Right lobe of liver (tissue), 6 donors: ENCODE data around the gene RTP5. TPM values are rescaled to one million over a fixed set of nuclear protein-coding genes. Genes with fewer than 3 reads are reported as not detected.

Source experiments
- ATAC-seq, 4 donors: fragments of 200-7000 bp; cut with Tn5 transposase; one replicate each; pipeline ENCODE4 v1.9.1; 2020; ENCODE audit warnings: mild to moderate bottlenecking in 4 of 4, moderate library complexity in 4 of 4
- DNase-seq, 3 donors: peaks; one replicate each; pipeline ENCODE4 v3.0.0-alpha.2; 2020
- H3K27ac ChIP-seq, 3 donors: fragments of 200-600 bp; one replicate each; pipeline ENCODE4 v1.8.0; 2022
- H3K27me3 ChIP-seq, 2 donors: fragments of 200-600 bp; one replicate each; pipeline ENCODE4 v1.8.0; 2022
- H3K36me3 ChIP-seq, 4 donors: fragments of 200-600 bp; sonication (generic) in 1 of 4; one replicate each; pipeline versions ENCODE4 v1.5.1 to v1.8.0; 2017 to 2022; ENCODE audit warnings: control low read depth in 1 of 4
- H3K4me1 ChIP-seq, 4 donors: fragments of 200-600 bp; sonication (generic) in 1 of 4; one replicate each; pipeline versions ENCODE4 v1.5.1 to v1.8.0; 2017 to 2022; ENCODE audit warnings: control low read depth in 1 of 4
- H3K4me3 ChIP-seq, 3 donors: fragments of 200-600 bp; one replicate each; pipeline ENCODE4 v1.8.0; 2022
- H3K9me3 ChIP-seq, 4 donors: fragments of 200-600 bp; sonication (generic) in 1 of 4; one replicate each; pipeline versions ENCODE4 v1.5.1 to v1.8.0; 2017 to 2022; ENCODE audit warnings: control low read depth in 1 of 4
- POLR2A ChIP-seq: fragments of 450-650 bp; IDR thresholded peaks from one replicate; pipeline ENCODE4 v1.6.1; 2017; ENCODE audit warnings: antibody characterized with exemption, mild to moderate bottlenecking
- WGBS: methylation state at CpG from one replicate; pipeline ENCODE4 v1.1.6; 2018; ENCODE audit warnings: low coverage, low lambda C conversion rate; ENCODE audit not compliant: insufficient coverage; ENCODE audit errors: missing lambda C conversion rate; 5-methylcytosine and 5-hydroxymethylcytosine counted together
- intact Hi-C, 2 donors: fragments of 100-400 bp; cut with DNase I; formaldehyde crosslinking; loops; one replicate each; pipeline versions ENCODE4 v1.11.2 to v1.14.1; 2022
- total RNA-seq, 6 experiments: library from RNA; depleted of rRNA in 2 of 6; stranded (reverse); fragments of >200 nt in 2 of 6; fragmentation: NEBNext Ultra II Directional in 3 of 6; extraction: Animal tissue kit (Norgen Biotek cat#: 25700) in 3 of 6; gene quantifications; one replicate each; pipeline versions ENCODE4 v1.1.0 to v1.2.4, GENCODE V29; 2016 to 2023
- TF ChIP-seq, protein P1 (sequence below), 4 donors: fragments of 200-600 bp in 3 of 4; fragments of 450-650 bp in 1 of 4; IDR thresholded peaks; one replicate each; pipeline versions ENCODE4 v1.5.1 to v1.8.0; 2016 to 2022; ENCODE audit warnings: antibody characterized with exemption in 4 of 4, mild to moderate bottlenecking in 2 of 4
- donor health status: DM: no; HTN: yes; CAD: no.
- donor health status: DM: no; HTN: no; CAD: no.
- donor health status: DM: no; HTN: no; CAD: no.
- donor health status: DM: no; HTN: yes; CAD: no.
- donor health status: DM: no; HTN: yes; CAD: no.

RTP5 gene
- total RNA-seq, 6 experiments from 2014 or later, result not detected

DNA sequence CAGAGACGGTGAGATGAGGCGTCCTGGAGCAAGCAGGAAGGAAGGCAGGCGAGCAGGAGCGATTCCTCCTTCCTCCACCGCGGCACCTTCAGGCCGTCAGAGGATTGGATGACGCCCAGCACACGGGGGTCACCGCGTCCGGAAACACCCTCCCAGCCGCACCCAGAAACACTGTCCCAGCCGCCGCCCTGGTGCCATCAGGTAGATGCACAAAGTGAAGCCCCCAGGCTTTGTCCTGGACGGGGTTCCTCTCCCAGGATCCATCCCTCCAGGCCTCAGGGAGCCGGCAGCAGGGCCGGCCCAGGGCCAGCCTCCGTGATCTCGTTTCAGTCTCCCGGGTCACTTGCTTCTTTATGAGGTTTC is 31.5 kb downstream of the RTP5 start:
- H3K4me3 ChIP-seq, result no peak overlapping the region
- H3K9me3 ChIP-seq, result no peaks in the 10 kb centered on the region
- no peak overlapping the region for H3K27ac ChIP-seq
- H3K4me1 ChIP-seq, result peaks cover 0 to 2% (median under 1%) of the 10 kb centered on the region in 4 donors
- no peaks in the 10 kb centered on the region for H3K36me3 ChIP-seq
- WGBS, result 100% methylated on average over 2 of the region's 21 CpGs
- intact Hi-C loops, result no loop called here
- DNase-seq (peak in 2 of 3 donors; percentile 40 to 51), ATAC-seq (no peak)
- no peaks in the 10 kb centered on the region for H3K27me3 ChIP-seq
- TF ChIP-seq, protein P1, sequence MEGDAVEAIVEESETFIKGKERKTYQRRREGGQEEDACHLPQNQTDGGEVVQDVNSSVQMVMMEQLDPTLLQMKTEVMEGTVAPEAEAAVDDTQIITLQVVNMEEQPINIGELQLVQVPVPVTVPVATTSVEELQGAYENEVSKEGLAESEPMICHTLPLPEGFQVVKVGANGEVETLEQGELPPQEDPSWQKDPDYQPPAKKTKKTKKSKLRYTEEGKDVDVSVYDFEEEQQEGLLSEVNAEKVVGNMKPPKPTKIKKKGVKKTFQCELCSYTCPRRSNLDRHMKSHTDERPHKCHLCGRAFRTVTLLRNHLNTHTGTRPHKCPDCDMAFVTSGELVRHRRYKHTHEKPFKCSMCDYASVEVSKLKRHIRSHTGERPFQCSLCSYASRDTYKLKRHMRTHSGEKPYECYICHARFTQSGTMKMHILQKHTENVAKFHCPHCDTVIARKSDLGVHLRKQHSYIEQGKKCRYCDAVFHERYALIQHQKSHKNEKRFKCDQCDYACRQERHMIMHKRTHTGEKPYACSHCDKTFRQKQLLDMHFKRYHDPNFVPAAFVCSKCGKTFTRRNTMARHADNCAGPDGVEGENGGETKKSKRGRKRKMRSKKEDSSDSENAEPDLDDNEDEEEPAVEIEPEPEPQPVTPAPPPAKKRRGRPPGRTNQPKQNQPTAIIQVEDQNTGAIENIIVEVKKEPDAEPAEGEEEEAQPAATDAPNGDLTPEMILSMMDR (IDR thresholded peaks at IDR 0.05), result no peak
- no peak for TF ChIP-seq POLR2A

DNA sequence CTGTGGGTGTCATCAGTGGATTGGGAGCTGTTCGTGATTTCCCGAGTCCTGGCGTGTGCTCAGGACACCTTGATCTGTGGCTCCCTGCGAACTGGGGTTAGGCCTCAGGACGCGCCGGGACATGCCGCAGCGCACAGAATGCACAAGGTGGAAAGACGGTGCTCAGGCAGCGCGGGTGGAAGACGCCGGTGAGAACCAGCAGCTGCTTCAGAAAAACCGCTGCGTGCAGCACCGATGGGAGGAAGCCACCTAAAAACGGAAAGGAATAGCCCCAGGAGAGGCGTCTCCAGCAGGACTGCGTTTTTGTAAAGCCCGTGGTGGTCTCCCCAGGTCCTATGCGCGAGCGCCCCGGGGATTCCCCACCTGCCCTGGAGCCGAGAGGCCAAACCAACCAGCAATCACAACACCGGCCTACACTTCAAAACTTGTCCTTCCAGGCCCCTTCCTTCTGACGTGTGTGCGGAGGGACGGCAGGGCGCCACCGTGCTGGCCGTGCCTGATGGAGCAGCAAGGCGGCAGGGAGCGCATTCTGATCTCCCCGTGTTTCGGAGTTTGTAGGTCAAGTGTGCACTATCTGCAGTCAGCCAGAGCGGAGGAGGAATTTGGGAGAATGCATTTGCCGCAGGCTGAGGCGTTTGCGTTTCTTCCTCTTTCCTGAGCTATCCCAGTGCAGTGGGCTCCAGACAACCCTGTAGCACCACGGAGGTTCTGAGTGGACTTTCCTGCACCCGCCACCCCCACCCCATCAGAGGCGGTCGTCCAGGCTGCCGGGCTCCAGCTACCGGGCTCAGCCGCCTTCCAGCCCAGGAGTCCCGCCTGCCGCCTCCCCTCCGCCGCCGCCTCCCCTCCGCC is 32.2 kb downstream of the RTP5 start:
- DNase-seq, result peak in 2 of 3 donors; percentile 40 to 51
- Histone ChIP-seq H3K27ac (no peak overlapping the region), H3K4me3 (peak overlapping the region in 1 of 3 donors; percentile 26), H3K36me3 (no peaks in the 10 kb centered on the region), H3K9me3 (no peaks in the 10 kb centered on the region), H3K4me1 (no peaks in the 10 kb centered on the region), H3K27me3 (no peaks in the 10 kb centered on the region)
- peak in 3 of 4 donors; percentile 21 to 36 (median 29) for ATAC-seq
- TF ChIP-seq POLR2A, result no peak
- TF ChIP-seq, protein P1 (IDR thresholded peaks at IDR 0.05), result no peak
- WGBS, result 93% methylated on average over 13 of the region's 54 CpGs
- intact Hi-C loops, result no loop called here

DNA sequence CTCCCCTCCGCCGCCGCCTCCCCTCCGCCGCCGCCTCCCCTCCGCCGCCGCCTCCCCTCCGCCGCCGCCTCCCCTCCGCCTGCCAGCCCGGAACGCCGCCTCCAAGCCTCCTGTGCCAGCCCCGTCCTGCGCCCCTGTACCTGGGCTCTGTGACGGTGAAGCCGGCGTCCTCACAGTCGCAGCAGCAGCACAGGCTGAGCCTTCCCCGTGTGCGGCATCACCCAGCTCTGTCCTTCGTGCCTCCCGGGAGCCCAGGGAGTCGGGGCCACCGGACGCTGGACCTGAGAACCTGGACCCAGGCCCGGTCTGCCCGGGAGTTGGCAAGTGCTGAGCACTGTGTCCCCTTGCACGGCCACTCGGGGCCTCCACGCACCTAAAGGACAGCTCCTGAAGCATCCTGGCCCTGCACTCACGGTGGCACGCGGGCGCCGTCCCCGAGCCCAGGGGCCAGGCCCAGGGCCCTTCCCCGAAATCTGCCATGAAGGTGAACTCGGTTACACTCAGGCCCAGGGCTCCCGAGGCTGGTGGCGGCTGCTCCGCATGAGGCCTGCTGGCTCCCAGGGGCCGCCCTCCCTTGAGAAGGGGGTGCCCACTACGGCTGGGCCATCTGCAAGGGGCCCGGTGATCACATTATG is 32.9 kb downstream of the RTP5 start:
- intact Hi-C loops, result no loop called here
- Histone ChIP-seq H3K4me1 (no peaks in the 10 kb centered on the region), H3K9me3 (no peaks in the 10 kb centered on the region), H3K27ac (no peak overlapping the region), H3K4me3 (no peak overlapping the region), H3K27me3 (no peaks in the 10 kb centered on the region), H3K36me3 (no peaks in the 10 kb centered on the region)
- TF ChIP-seq, protein P1 (IDR thresholded peaks at IDR 0.05), result no peak
- no peak for TF ChIP-seq POLR2A
- DNase-seq (peak in 2 of 3 donors; percentile 45 to 54), ATAC-seq (peak in 1 of 4 donors; percentile 17)
- WGBS, result 85% methylated on average over 4 of the region's 48 CpGs

DNA sequence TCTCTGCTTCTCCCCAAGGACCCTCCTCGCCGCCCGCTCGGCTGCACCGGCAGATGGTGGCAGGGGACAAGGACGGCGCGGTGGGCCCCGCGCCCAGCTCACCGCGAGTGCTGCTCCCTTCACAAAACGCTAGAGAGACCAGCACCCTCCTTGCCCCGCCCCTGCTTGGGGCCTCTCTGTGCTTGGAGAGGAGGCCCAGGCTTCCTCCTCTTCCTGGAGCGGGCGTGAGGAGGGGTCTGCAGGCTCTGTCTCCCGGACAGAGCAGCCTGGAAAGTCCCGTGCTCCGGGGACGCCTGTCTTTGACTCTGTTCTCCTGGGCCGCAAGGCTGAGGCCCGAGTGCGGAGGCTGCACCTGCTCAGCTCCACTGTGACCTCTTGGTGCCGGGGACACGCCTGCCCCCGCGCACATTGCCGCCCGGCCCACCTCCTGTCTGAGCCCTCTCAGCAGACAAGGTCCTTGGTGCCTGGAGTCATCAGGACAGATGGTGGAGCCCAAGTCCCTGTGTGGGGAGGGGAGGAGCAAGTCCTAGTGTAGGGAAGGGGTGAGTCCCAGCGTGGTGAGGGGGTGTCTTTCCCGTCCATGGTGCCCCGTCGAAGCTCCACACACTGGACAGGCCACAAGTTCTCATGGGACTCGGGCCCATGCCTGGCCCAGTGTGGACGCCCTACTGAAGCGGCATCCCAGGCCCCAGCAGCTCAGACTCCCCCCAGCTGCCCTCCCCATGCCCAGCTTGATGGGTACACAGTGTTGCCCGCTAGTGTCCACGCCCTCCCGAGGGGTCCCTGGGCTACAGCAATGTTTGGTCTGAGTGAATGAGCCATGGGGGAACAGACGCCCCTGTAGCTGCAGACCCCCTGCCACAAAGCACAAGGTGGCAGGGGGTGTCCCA is 33.8 kb downstream of the RTP5 start:
- TF ChIP-seq POLR2A, result no peak
- TF ChIP-seq, protein P1 (IDR thresholded peaks at IDR 0.05), result no peak
- no peak for ATAC-seq
- H3K36me3 ChIP-seq, result no peaks in the 10 kb centered on the region
- no peaks in the 10 kb centered on the region for H3K4me1 ChIP-seq
- WGBS, result no CpG with 5 or more reads among the region's 40 CpGs
- H3K4me3 ChIP-seq, result no peak overlapping the region
- no peaks in the 10 kb centered on the region for H3K27me3 ChIP-seq
- DNase-seq, result peak in 2 of 3 donors; percentile 45 to 51
- H3K27ac ChIP-seq, result no peak overlapping the region
- intact Hi-C loops, result no loop called here
- no peaks in the 10 kb centered on the region for H3K9me3 ChIP-seq
